ENCODE results near the gene FNDC1.

Gene FNDC1

GRCh38 chr6:159250633-159251032, 81.4 kb downstream of the FNDC1 start:
- H3K36me3 ChIP-seq (ENCODE audit: low read length) = no peaks in the 10 kb centered on the region

GRCh38 chr6:159252955-159253508, 83.8 kb downstream of the FNDC1 start:
- Histone ChIP-seq H3K79me2 (ENCODE audit: insufficient read depth, low read length) (no peaks in the 10 kb centered on the region), H3K9me3 (ENCODE audit: insufficient read depth, low read length) (no peaks in the 10 kb centered on the region), H3K27me3 (ENCODE audit: low read length) (no peaks in the 10 kb centered on the region), H3F3A (ENCODE audit: insufficient read depth) (no peaks in the 10 kb centered on the region), H4K20me1 (ENCODE audit: low read depth, low read length) (no peaks in the 10 kb centered on the region), H3K36me3 (ENCODE audit: low read length) (no peaks in the 10 kb centered on the region), H3K4me2 (ENCODE audit: low read depth, low read length, poor library complexity, severe bottlenecking) (peak overlapping the region; percentile 46), H3K27ac (ENCODE audit: low read depth, low read length) (no peak overlapping the region), H3K9ac (ENCODE audit: low read length) (no peak overlapping the region), H3K9me2 (replicated peaks; ENCODE audit: insufficient read depth, low read length) (no peaks in the 10 kb centered on the region), H3K4me3 (ENCODE audit: insufficient read depth, low read length, poor library complexity, severe bottlenecking) (no peak overlapping the region), H2AFZ (ENCODE audit: low read depth, low read length, severe bottlenecking) (peak overlapping the region; percentile 86)
- TF ChIP-seq EZH2phosphoT487 (conservative IDR thresholded peaks at IDR 0.05; ENCODE audit: low read length) (no peak), CTCF (IDR thresholded peaks at IDR 0.05; ENCODE audit: insufficient read depth, low read length, poor library complexity, severe bottlenecking) (peak; percentile 74)

More at GRCh38 chr6:159250633-159251032, 81.4 kb downstream of the FNDC1 start:
- no peak overlapping the region for H2AFZ ChIP-seq (ENCODE audit: low read depth, low read length, severe bottlenecking)
- H3K27me3 ChIP-seq (ENCODE audit: low read length) = no peaks in the 10 kb centered on the region
- no peak overlapping the region for H3K4me3 ChIP-seq (ENCODE audit: insufficient read depth, low read length, poor library complexity, severe bottlenecking)
- TF ChIP-seq CTCF (IDR thresholded peaks at IDR 0.05; ENCODE audit: insufficient read depth, low read length, poor library complexity, severe bottlenecking) (no peak), EZH2phosphoT487 (conservative IDR thresholded peaks at IDR 0.05; ENCODE audit: low read length) (no peak)
- no peak overlapping the region for H3K9ac ChIP-seq (ENCODE audit: low read length)
- no peaks in the 10 kb centered on the region for H3K9me2 ChIP-seq (replicated peaks; ENCODE audit: insufficient read depth, low read length)
- no peaks in the 10 kb centered on the region for H4K20me1 ChIP-seq (ENCODE audit: low read depth, low read length)
- no peaks in the 10 kb centered on the region for H3K9me3 ChIP-seq (ENCODE audit: insufficient read depth, low read length)
- no peaks in the 10 kb centered on the region for H3F3A ChIP-seq (ENCODE audit: insufficient read depth)
- H3K79me2 ChIP-seq (ENCODE audit: insufficient read depth, low read length) = no peaks in the 10 kb centered on the region
- H3K27ac ChIP-seq (ENCODE audit: low read depth, low read length) = no peak overlapping the region
- no peak overlapping the region for H3K4me2 ChIP-seq (ENCODE audit: low read depth, low read length, poor library complexity, severe bottlenecking)

GRCh38 chr6:159254186-159254585, 85.0 kb downstream of the FNDC1 start:
- H3K79me2 ChIP-seq (ENCODE audit: insufficient read depth, low read length) = no peaks in the 10 kb centered on the region
- no peaks in the 10 kb centered on the region for H3K27me3 ChIP-seq (ENCODE audit: low read length)
- no peak overlapping the region for H3K9ac ChIP-seq (ENCODE audit: low read length)
- H3K27ac ChIP-seq (ENCODE audit: low read depth, low read length) = no peak overlapping the region
- no peaks in the 10 kb centered on the region for H3F3A ChIP-seq (ENCODE audit: insufficient read depth)
- H3K9me3 ChIP-seq (ENCODE audit: insufficient read depth, low read length) = no peaks in the 10 kb centered on the region
- TF ChIP-seq EZH2phosphoT487 (conservative IDR thresholded peaks at IDR 0.05; ENCODE audit: low read length) (no peak), CTCF (IDR thresholded peaks at IDR 0.05; ENCODE audit: insufficient read depth, low read length, poor library complexity, severe bottlenecking) (no peak)
- no peak overlapping the region for H2AFZ ChIP-seq (ENCODE audit: low read depth, low read length, severe bottlenecking)
- no peak overlapping the region for H3K4me2 ChIP-seq (ENCODE audit: low read depth, low read length, poor library complexity, severe bottlenecking)
- H3K36me3 ChIP-seq (ENCODE audit: low read length) = no peaks in the 10 kb centered on the region
- H4K20me1 ChIP-seq (ENCODE audit: low read depth, low read length) = no peaks in the 10 kb centered on the region
- H3K9me2 ChIP-seq (replicated peaks; ENCODE audit: insufficient read depth, low read length) = no peaks in the 10 kb centered on the region
- no peak overlapping the region for H3K4me3 ChIP-seq (ENCODE audit: insufficient read depth, low read length, poor library complexity, severe bottlenecking)

Measured in SU-DHL-6 (cell line).